Type B pancreatic cell (in vitro differentiated cells): ENCODE measurements around the gene SFPQ. TPM values are rescaled to one million over a fixed set of nuclear protein-coding genes. Genes with fewer than 3 reads are reported as not detected.
"Not testable (repeated sequence)": the region's sequence is repeated elsewhere in the genome, so short reads cannot be mapped to it uniquely, and the experiment has no call there.

Experiments
- DNase-seq: peaks from one replicate; pipeline ENCODE4 v3.0.0; 2021; ENCODE audit warnings: mixed read lengths; ENCODE audit not compliant: unreplicated experiment; ENCODE audit errors: extremely low spot score
- H3K27ac Mint-ChIP-seq: 2 replicates; pipeline ENCODE4 v1.8.0; 2021; ENCODE audit warnings: mild to moderate bottlenecking, mixed read lengths
- H3K27me3 Mint-ChIP-seq: 2 replicates; pipeline ENCODE4 v1.8.0; 2021; ENCODE audit warnings: mixed read lengths
- H3K36me3 Mint-ChIP-seq: 2 replicates; pipeline ENCODE4 v1.8.0; 2021; ENCODE audit warnings: mixed read lengths
- H3K4me1 Mint-ChIP-seq: one replicate; pipeline ENCODE4 v1.8.0; 2021; ENCODE audit warnings: mixed read lengths; ENCODE audit not compliant: unreplicated experiment
- H3K4me3 Mint-ChIP-seq: 2 replicates; pipeline ENCODE4 v1.8.0; 2021; ENCODE audit warnings: mild to moderate bottlenecking, mixed read lengths
- H3K9me3 Mint-ChIP-seq: 2 replicates; pipeline ENCODE4 v1.8.0; 2021; ENCODE audit warnings: mixed read lengths
- total RNA-seq: library from RNA; stranded (reverse); gene quantifications from 2 replicates; pipeline ENCODE4 v1.2.1, GENCODE V29; 2021; ENCODE audit warnings: low replicate concordance
- TF ChIP-seq, protein P1 (sequence below): fragments of 200-600 bp; sonication (generic); conservative IDR thresholded peaks from 2 replicates; pipeline ENCODE4 v1.5.0; 2021; ENCODE audit warnings: antibody characterized with exemption, mild to moderate bottlenecking

The SFPQ gene
- total RNA-seq, 1 donor from 2014 or later: 445 TPM

DNA sequence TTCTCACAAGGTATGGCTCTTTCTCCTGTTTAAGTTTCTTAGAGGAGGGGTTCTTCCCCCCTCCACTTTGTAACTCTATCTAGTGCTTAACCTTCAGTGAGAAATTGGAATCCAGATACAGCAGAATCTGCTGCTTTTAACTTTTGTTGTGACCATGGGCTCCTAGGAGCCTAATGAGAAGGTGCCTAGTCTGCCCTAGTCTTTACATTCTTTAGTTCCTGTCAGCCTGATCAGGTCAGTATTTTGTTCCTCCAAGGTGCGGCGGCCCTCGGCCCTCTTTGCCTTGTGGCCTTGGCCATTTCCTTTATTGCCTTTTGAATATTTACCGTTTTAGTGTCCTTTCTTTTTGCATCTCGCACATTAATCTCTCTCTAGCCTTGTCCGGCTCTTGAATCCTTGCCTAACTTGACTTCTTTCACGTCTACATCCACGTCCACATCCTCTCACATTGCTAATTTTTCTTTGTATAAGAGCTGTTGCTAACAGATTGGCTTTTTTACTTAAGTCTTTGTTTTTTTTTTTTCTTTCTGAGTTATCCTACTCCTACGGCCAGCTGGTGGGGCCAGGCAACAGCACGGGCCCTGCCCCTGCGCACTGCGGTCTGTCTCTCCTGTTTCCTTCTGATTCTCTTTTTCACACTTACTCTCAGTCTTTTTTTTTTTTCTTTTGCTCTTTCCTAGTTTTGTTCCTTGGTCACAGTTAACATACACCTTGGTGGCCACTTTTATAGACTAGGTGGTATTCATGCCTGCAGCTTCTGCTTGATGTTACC, 49.0 kb downstream of the SFPQ start:
- H3K27ac Mint-ChIP-seq: no peak overlapping the region
- no peaks in the 10 kb centered on the region for H3K36me3 Mint-ChIP-seq
- H3K9me3 Mint-ChIP-seq: no peaks in the 10 kb centered on the region
- no peak for DNase-seq
- TF ChIP-seq, protein P1, sequence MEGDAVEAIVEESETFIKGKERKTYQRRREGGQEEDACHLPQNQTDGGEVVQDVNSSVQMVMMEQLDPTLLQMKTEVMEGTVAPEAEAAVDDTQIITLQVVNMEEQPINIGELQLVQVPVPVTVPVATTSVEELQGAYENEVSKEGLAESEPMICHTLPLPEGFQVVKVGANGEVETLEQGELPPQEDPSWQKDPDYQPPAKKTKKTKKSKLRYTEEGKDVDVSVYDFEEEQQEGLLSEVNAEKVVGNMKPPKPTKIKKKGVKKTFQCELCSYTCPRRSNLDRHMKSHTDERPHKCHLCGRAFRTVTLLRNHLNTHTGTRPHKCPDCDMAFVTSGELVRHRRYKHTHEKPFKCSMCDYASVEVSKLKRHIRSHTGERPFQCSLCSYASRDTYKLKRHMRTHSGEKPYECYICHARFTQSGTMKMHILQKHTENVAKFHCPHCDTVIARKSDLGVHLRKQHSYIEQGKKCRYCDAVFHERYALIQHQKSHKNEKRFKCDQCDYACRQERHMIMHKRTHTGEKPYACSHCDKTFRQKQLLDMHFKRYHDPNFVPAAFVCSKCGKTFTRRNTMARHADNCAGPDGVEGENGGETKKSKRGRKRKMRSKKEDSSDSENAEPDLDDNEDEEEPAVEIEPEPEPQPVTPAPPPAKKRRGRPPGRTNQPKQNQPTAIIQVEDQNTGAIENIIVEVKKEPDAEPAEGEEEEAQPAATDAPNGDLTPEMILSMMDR: no peak
- no peak overlapping the region for H3K4me3 Mint-ChIP-seq
- H3K4me1 Mint-ChIP-seq: no peaks in the 10 kb centered on the region
- H3K27me3 Mint-ChIP-seq: peaks cover 6% of the 10 kb centered on the region

DNA sequence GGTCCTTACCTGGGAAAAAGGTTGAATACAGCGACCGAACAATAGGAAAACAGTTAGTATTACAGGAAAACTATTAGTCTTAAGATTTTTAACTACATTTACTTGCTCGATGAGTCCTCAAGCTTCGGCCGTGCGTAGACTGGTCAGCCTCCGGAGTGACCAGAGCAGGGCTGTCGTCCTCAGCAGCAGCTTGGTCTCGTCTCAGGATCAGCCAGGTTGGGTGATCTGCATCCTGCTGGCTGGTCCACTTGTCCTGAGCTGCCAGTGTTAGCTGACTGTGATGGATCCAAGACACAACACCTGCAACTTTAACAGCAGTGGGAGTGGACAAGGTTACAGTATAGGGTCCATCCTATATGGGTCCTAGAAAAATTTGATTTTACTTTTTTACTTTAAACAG, 50.2 kb downstream of the SFPQ start:
- not testable (repeated sequence) for H3K27me3 Mint-ChIP-seq, H3K4me1 Mint-ChIP-seq, DNase-seq, H3K4me3 Mint-ChIP-seq, H3K36me3 Mint-ChIP-seq, H3K27ac Mint-ChIP-seq, H3K9me3 Mint-ChIP-seq

GRCh38 chr1:35142294-35142693, 50.7 kb downstream of the SFPQ start:
- not testable (repeated sequence) for H3K4me1 Mint-ChIP-seq, H3K27me3 Mint-ChIP-seq, DNase-seq, H3K9me3 Mint-ChIP-seq, H3K36me3 Mint-ChIP-seq, H3K27ac Mint-ChIP-seq, H3K4me3 Mint-ChIP-seq

DNA sequence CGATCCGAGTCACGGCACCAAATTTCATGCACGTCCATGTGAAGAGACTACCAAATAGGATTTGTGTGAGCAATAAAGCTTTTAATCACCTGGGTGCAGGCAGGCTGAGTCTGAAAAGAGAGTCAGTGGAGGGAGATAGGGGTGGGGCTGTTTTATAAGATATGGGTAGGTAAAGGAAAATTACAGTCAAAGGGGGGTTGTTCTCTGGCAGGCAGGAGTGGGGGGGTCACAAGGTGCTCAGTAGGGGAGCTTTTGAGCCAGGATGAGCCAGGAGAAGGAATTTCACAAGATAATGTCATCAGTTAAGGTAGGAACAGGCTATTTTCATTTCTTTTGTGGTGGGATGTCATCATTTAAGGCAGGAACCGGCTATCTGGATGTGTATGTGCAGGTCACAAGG, 55.4 kb downstream of the SFPQ start:
- not testable (repeated sequence) for DNase-seq, H3K36me3 Mint-ChIP-seq, H3K4me3 Mint-ChIP-seq, H3K27ac Mint-ChIP-seq, H3K4me1 Mint-ChIP-seq, H3K9me3 Mint-ChIP-seq
- H3K27me3 Mint-ChIP-seq: peaks cover 14% of the 10 kb centered on the region

GRCh38 chr1:35136780-35137179, 56.2 kb downstream of the SFPQ start:
- TF ChIP-seq, protein P1: no peak

More at GRCh38 chr1:35136780-35137179, 56.2 kb downstream of the SFPQ start:
- Mint-ChIP-seq H3K27me3 (peaks cover 14% of the 10 kb centered on the region), H3K4me3 (no peak overlapping the region), H3K4me1 (no peaks in the 10 kb centered on the region), H3K27ac (no peak overlapping the region), H3K9me3 (no peaks in the 10 kb centered on the region), H3K36me3 (no peaks in the 10 kb centered on the region)
- no peak for DNase-seq

Other genes starting within 250 kb of the SFPQ start
- gene TMEM35B, start 207.8 kb downstream of the SFPQ start, total RNA-seq: 6.6 and 9.9 TPM in 2 replicates
- gene ZMYM6, start 161.2 kb downstream of the SFPQ start, total RNA-seq: 19.4 and 21.2 TPM in 2 replicates
- gene ZMYM1, start 113.8 kb downstream of the SFPQ start, total RNA-seq: 19.4 and 31.8 TPM in 2 replicates
- gene ZMYM4, start 75.6 kb upstream of the SFPQ start, total RNA-seq: 58.3 and 85.4 TPM in 2 replicates